Testis (tissue), 2 donors: ENCODE data around the gene NELFCD.

Source experiments
- POLR2A ChIP-seq: fragments of 450-650 bp; IDR thresholded peaks from one replicate; pipeline ENCODE4 v1.6.1; 2017; ENCODE audit warnings: antibody characterized with exemption, mild to moderate bottlenecking, moderate library complexity
- TF ChIP-seq, protein P1 (sequence below), 3 experiments: fragments of 450-650 bp in 2 of 3; fragments of 200-600 bp in 1 of 3; sonication (generic) in 1 of 3; IDR thresholded peaks; one replicate each; pipeline ENCODE4 v1.5.1; 2016 to 2019; ENCODE audit warnings: antibody characterized with exemption in 3 of 3, mild to moderate bottlenecking in 2 of 3, moderate library complexity in 1 of 3

DNA sequence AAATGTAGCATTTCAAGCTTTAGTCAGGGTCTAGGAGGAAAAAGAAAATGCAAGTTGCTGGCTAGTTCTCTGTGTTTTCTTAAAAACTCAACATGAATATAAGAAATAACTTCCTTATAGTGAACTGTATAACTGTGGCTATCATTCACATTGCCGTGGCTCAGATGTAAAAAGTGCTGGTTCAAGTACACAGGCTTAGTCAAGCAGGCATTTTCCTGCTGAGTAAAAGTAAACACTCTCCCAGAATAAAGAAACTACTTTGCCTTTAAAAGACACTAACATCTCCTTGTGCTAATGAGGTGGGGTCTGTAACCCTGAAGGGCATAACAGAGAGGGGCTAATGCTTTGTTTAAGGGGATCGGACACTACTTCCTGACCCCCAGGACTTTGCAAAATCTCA lies 47.8 kb downstream of the NELFCD start:
- TF ChIP-seq, protein P1, sequence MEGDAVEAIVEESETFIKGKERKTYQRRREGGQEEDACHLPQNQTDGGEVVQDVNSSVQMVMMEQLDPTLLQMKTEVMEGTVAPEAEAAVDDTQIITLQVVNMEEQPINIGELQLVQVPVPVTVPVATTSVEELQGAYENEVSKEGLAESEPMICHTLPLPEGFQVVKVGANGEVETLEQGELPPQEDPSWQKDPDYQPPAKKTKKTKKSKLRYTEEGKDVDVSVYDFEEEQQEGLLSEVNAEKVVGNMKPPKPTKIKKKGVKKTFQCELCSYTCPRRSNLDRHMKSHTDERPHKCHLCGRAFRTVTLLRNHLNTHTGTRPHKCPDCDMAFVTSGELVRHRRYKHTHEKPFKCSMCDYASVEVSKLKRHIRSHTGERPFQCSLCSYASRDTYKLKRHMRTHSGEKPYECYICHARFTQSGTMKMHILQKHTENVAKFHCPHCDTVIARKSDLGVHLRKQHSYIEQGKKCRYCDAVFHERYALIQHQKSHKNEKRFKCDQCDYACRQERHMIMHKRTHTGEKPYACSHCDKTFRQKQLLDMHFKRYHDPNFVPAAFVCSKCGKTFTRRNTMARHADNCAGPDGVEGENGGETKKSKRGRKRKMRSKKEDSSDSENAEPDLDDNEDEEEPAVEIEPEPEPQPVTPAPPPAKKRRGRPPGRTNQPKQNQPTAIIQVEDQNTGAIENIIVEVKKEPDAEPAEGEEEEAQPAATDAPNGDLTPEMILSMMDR (IDR thresholded peaks at IDR 0.05): no peak
- TF ChIP-seq POLR2A: no peak
